SIG-M5 treated with dmso at 0.1 percent for 504 hours (cell line): ENCODE data around the gene INTS4.
"Not testable (repeated sequence)": the region's sequence is repeated elsewhere in the genome, so short reads cannot be mapped to it uniquely, and the experiment has no call there.

Experiments
- DNase-seq: peaks from one replicate; lab custom pipeline; 2025; ENCODE audit not compliant: unreplicated experiment; lab: John Stamatoyannopoulos, UW

Gene INTS4

GRCh38 chr11:78025378-78025777 lies 30.9 kb upstream of the INTS4 start:
- DNase-seq: no peak

- DNase-seq: no peak
Observed at GRCh38 chr11:78023426-78023825, 29.0 kb upstream of the INTS4 start.

DNA sequence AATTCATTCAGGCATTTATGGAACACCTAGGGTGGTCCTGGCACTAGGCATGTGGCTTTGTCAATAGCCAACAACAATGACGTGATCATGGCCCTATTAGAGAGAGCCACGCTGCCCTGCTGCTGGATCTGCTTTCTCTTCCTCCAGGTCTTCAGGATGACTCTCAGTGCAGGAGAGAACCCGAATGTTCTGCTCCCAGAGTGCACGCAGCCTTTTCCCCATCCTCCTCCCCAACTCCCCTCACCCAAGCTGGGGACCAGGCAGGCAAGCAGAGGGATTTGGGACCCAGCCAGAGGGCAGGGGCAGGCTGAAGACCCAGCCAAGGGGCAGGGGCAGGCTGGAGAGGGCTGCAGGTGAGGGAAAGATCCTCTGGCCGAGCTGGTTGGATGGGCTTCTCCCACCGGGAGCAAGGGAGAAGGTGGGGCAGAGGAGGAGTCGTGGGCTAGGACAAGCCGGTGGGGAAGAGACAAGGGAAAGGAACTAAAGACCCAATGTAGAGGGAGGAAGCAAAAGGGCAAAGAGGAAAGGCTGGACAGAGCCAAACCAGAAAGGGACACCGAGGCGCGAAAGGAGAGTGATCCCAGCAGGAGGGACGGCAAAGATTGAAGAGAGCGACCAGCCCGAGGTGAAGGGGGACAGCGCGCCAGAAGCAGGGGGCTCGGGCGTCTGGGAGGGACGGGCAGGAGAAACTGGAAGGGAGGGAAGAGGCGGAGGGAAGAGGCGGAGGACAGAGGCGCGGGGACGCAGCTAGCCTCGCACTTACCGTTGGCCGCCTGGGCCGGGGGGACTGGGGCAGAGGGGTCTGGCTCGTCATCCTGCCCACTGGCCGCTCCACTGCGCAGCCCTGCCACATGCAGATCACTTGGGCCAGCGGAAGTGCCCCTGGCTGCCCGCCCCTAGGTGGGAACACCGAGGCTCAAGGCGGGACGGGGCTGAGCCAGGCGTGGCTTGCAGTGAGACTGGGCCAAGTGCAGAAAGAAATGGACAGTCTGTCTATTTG lies 28.2 kb upstream of the INTS4 start, which contains the start of gene KCTD14:
KCTD14 (minus strand) TSS at position 880 of the 1,000 bp plus-strand sequence; CDS start at position 853, 27 bp downstream.
- DNase-seq: no peak

GRCh38 chr11:78021611-78022010 lies 27.1 kb upstream of the INTS4 start:
- DNase-seq: no peak

DNA sequence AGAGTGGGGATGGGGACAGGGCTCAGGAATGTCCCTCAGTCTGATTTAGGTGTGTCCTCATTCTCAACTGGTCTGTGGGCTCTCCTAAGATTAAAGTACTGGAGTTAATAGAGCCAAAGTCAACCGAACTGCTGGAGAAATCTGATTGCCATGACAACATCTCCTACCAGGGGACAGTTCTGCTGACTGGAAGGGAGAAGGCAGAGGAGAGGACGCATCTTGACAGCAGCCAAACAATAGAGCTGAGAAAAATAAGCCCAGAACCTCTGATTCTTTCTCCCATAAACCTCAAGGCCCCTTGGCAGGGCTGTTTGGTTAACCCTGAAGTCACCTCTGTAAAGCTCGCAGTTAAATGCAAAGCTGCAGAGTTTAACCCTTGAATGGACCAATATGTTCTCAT lies 25.8 kb upstream of the INTS4 start:
- DNase-seq: no peak

DNA sequence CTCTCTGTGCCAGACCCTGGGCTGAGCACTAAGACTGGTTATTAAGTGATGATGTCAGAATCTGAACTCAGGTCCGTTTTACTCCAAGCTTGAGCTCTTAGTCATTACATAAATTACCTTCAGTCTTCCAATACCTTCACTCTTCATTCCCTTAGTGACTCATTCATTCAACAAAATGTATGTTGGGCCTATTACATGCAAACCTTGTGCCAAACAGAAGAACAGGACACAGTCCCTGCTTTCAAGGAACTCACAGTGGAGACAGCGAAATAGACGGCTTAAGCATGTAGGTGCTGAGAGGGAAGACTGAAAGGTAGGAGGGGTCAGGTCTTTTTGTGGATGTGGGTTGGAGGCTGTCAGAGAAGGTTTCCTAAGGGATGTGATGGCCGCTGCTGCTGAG lies 25.3 kb upstream of the INTS4 start:
- DNase-seq: no peak

DNA sequence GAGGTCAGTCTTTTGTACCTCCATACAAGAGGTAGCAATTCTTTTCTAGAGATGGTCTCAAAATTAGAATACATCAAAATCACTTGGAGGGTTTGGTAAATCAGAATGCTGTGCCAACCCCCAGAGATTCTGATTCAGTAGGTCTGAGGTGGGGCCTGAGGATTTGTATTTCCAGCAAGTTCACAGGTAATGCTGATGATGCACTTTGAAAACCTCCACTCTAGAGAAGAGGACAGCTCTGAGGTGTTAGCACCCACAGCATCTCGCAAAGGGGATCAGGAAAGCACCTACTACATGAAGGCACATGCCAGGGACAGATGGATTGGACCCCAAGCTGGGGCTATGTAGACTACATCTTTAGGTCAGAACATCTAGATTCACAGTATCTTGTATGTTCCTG lies 21.4 kb upstream of the INTS4 start:
- no peak for DNase-seq

- not testable (repeated sequence) for DNase-seq
Observed at GRCh38 chr11:78014937-78015520, 20.6 kb upstream of the INTS4 start.

DNA sequence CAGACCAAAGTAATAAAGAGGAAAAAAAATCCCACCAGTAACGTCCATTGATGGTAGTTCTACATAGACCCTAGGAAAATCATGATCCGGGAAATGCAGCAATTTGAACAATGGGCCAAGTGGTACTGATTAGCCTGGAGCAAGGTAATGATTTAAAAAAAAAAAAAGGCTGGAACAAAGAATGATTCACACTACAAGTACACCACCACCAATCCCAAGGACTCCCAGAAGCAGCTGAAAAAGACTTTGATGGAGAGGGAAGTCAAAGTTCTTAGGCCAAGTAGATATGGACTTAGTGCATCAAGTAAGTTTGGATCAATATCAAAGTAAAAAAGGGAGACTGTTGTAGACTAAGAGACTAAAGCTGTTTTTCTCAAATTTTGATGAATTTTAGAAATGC lies 16.8 kb upstream of the INTS4 start:
- DNase-seq: no peak

DNA sequence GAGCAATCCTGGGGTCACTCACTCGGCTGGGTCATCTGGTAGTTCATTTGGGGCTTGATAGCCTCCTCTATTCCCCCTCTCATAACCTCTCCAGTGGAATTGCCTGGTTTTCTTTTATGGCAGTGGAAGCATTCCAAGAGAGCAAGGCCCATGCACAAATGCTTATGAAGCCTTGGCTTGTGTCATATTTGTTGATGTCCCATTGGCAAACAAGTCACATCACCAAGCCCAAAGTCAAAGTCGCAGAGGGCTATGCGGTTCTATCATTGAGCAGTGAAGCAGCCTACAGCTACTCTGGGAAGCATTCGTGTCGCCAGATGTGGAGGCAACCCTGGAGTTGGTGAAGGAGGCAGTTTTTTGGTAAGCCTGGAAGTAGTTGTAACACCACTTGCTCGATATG lies 16.3 kb upstream of the INTS4 start:
- no peak for DNase-seq

DNA sequence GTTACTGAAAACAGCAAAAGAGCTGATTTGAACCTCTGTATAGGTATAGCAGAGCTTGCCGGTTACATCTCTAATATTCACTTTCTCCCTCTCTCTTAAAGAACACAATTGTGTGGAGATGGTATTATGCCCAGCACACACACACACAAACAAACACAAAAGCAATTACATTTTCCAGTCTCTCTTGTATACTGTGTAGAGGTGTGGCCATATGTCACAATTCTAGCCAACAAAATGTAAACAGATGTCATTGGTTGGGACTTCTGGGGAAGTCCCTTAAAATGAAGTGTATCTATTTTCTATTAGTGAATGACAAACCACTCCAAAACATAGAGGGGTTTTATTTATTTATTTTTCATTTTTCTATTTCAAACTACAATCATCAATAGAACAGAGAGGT lies 15.8 kb upstream of the INTS4 start:
- no peak for DNase-seq

GRCh38 chr11:78009062-78009461 lies 14.6 kb upstream of the INTS4 start:
- DNase-seq: no peak

DNA sequence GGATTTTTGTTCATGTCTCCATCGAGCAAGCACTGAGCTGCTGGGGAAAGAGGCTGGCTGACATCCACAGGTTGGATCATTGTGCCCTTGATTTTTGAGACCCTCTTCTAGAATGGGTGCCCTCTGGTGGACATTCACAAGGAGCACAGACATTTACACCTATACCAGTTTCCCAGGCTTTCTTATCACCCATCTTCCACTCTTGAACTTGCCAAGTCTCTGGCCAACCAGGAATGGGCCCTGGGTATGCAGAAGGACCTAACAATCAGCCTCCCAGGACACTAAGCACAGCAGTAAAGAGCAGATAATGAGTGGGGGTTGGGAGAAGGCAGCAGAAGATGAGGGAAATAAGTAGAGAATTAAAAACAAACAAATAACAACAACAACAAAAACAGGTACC lies 5.7 kb upstream of the INTS4 start:
- DNase-seq: peak; percentile 85

DNA sequence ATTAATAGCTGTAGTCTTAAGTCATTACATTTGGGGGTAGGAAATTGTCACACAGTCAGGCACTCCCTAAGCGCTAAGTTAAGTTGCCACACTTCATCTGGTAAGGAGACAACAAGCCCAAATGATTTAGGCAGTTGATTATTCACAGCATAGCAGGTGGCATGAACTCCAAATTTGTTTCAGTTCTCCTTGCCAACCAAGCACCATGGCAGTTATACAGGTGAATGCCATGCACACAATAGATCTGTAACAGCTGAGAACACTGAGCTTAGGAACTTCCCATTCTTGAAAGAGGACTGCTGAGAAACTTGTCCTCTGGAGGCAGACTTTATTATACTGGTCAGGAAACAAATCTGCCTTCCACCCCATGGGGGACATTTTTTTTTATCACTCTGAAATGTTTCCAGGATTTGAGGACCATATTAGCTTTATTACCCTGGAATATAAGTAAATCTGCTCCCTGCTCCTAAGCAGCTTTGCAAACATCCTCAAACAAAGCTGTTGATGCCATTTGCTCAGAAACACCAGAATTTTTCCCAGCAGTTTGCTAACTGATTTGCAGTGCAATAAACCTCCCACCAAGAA lies 5.1 kb upstream of the INTS4 start:
- no peak for DNase-seq

- DNase-seq: no peak
Observed at GRCh38 chr11:77993902-77994301, 566 bp downstream of the INTS4 start.

DNA sequence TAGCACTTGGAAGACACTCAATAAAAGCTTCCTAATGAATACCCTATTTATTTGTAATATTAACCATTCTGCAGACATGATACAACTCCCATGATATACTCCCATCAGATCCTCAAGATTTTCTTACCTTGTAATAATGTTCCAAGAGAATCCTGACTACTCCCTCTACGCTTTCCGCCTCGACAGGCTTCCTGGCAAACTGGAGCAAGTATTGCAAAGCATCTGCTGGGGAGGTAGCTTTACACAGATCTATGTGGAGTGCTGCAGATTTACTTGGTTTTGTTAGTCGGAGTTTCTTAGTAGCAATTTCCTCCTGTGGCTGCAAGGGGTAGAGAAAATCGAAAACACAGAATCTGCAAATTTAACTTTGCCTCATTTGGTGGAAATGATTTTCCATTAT lies 3.5 kb downstream of the INTS4 start:
- DNase-seq: no peak

DNA sequence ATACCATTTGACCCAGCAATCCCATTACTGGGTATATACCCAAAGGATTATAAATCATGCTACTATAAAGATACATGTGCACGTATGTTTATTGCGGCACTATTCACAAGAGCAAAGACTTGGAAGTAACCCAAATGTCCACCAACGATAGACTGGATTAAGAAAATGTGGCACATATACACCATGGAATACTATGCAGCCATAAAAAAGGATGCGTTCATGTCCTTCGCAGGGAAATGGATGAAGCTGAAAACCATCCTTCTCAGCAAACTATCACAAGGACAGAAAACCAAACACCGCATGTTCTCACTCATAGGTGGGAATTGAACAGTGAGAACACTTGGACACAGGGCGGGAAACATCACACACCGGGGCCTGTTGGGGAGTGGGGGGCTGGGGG lies 8.0 kb downstream of the INTS4 start:
- DNase-seq: not testable (repeated sequence)

DNA sequence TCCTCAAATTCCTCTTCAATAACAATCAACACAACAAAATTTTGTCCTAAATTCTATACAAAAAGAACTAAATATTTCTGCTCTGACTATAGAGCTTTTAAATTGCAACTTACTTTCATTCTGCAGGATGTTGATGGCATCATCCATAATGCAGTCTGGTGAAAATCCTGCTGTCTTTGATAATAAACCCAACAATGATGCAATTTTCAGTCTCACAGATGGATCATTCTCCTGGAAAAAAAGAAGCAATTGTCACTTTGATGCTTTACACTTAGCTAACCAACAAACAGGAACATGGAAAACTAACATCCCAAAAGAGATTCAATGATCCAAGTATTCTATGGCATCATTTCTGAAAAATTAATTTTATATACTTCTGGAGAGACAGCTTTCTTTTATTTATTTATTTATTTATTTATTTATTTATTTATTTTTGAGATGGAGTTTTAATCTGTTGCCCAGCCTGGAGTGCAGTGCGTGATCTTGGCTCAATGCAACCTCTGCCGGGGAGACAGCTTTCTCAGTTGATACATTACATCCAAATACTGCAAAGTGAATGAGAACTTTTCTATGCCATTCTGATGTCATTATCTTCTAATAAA lies 13.0 kb downstream of the INTS4 start:
- no peak for DNase-seq

DNA sequence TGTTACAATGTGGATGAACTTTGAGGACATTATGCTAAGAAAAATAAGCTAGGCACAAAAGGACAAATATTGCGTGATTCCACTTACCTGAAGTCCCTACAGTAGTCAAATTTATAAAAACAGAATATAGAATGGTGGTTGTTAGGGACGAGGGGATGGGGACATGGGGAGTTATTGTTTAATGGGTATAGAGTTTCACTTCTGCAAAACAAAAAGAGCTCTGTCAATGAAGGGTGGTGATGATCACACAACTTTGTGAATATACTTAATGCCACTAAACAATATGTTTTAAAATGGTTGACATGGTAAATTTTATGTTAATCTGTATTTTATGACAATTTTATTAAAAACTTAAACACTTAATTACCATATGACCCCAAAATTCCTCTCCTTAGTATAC lies 26.1 kb downstream of the INTS4 start:
- DNase-seq: peak; percentile 39

DNA sequence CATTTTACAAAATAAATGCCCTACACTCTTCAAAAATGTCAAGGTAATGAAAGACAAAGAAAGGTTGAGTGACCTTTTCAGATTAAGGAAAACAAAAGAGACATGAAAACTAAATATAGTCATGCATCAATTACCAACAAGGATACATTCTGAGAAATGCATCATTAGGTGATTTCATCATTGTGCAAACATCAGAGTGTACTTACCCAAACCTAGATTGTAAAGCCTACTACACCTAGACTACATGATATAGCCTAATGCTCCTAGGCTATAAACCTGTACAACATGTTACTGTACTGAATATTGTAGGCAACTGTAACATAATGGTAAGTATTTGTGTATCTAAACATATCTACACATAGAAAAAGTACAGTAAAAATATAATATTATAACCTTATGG lies 26.7 kb downstream of the INTS4 start:
- DNase-seq: no peak

GRCh38 chr11:77967121-77967520 lies 27.3 kb downstream of the INTS4 start:
- no peak for DNase-seq

- no peak for DNase-seq
Observed at GRCh38 chr11:77966338-77966737, 28.1 kb downstream of the INTS4 start.
